Osteoblast (primary cell): ENCODE results near the gene OSBPL2. TPM values are rescaled to one million over a fixed set of nuclear protein-coding genes. Genes with fewer than 3 reads are reported as not detected.
A peak's percentile ranks its signal among the peaks of the same experiment; 100 is the strongest.

Experiments used
- DNase-seq: peaks from one replicate; pipeline ENCODE4 v3.0.0; 2011; ENCODE audit warnings: low spot score, mixed read lengths; ENCODE audit not compliant: insufficient read length; ENCODE audit errors: missing footprints
- H2AFZ ChIP-seq: 2 replicates; pipeline ENCODE4 v1.6.0; 2011; ENCODE audit warnings: mild to moderate bottlenecking, low read length
- H3K27ac ChIP-seq: 2 replicates; pipeline ENCODE4 v1.5.1; 2011; ENCODE audit warnings: mild to moderate bottlenecking, low read depth, low read length, moderate library complexity
- H3K27me3 ChIP-seq: 2 replicates; pipeline ENCODE4 v1.6.0; 2012; ENCODE audit warnings: mild to moderate bottlenecking, control low read depth, inconsistent platforms, low read length, moderate library complexity; ENCODE audit not compliant: insufficient read depth
- H3K36me3 ChIP-seq: 2 replicates; pipeline ENCODE4 v1.5.1; 2011; ENCODE audit warnings: mild to moderate bottlenecking, low read length, control low read depth, moderate library complexity; ENCODE audit not compliant: insufficient read depth
- H3K4me1 ChIP-seq: 2 replicates; pipeline ENCODE4 v1.5.1; 2011; ENCODE audit warnings: mild to moderate bottlenecking, low read length, control low read depth, moderate library complexity; ENCODE audit not compliant: insufficient read depth
- H3K4me2 ChIP-seq: 2 replicates; pipeline ENCODE4 v1.6.0; 2011; ENCODE audit warnings: mild to moderate bottlenecking, low read length; ENCODE audit not compliant: insufficient read depth
- H3K4me3 ChIP-seq: fragments of 200-600 bp; sonication (generic); 3 replicates; pipeline ENCODE4 v1.5.1; 2012; ENCODE audit warnings: mild to moderate bottlenecking, low read length, inconsistent platforms; ENCODE audit not compliant: insufficient read depth
- H3K79me2 ChIP-seq: 2 replicates; pipeline ENCODE4 v1.6.0; 2012; ENCODE audit warnings: mild to moderate bottlenecking, low read length, control low read depth, inconsistent platforms; ENCODE audit not compliant: insufficient read depth
- H3K9me3 ChIP-seq: 2 replicates; pipeline ENCODE4 v1.5.1; 2011; ENCODE audit warnings: low read depth, low read length, control low read depth
- H4K20me1 ChIP-seq: 2 replicates; pipeline ENCODE4 v1.6.0; 2012; ENCODE audit warnings: mild to moderate bottlenecking, low read length, control low read depth; ENCODE audit not compliant: insufficient read depth
- CTCF ChIP-seq: IDR thresholded peaks from 2 replicates; pipeline ENCODE4 v1.5.1; 2011; ENCODE audit warnings: mild to moderate bottlenecking, low read depth, low read length, moderate library complexity; ENCODE audit errors: extremely low read depth
- total RNA-seq: library from RNA; depleted of rRNA; stranded (reverse); fragments of >200 nt; gene quantifications from 2 replicates; pipeline ENCODE4 v1.2.3, GENCODE V29; 2012

Gene OSBPL2
- total RNA-seq, 1 donor: 35.8 TPM

GRCh38 chr20:62216636-62217566 is 21.4 kb upstream of the OSBPL2 start:
- Histone ChIP-seq H3K36me3 (no peaks in the 10 kb centered on the region), H3K79me2 (no peaks in the 10 kb centered on the region), H3K27ac (no peak overlapping the region), H3K4me3 (no peak overlapping the region), H2AFZ (no peak overlapping the region), H3K27me3 (peaks cover 46% of the 10 kb centered on the region), H4K20me1 (peaks cover 5% of the 10 kb centered on the region), H3K9me3 (no peaks in the 10 kb centered on the region), H3K4me1 (no peaks in the 10 kb centered on the region), H3K4me2 (no peak overlapping the region)
- DNase-seq: peak; percentile 85
- no peak for TF ChIP-seq CTCF

- H3K4me1 ChIP-seq: no peaks in the 10 kb centered on the region
- no peak overlapping the region for H2AFZ ChIP-seq
- H3K4me2 ChIP-seq: no peak overlapping the region
- H3K79me2 ChIP-seq: no peaks in the 10 kb centered on the region
- peaks cover 5% of the 10 kb centered on the region for H4K20me1 ChIP-seq
- no peak for DNase-seq
- H3K4me3 ChIP-seq: no peak overlapping the region
- no peak overlapping the region for H3K27ac ChIP-seq
- TF ChIP-seq CTCF: no peak
- no peaks in the 10 kb centered on the region for H3K9me3 ChIP-seq
- H3K27me3 ChIP-seq: peaks cover 47% of the 10 kb centered on the region
- no peaks in the 10 kb centered on the region for H3K36me3 ChIP-seq
Observed at GRCh38 chr20:62217913-62218773, 20.2 kb upstream of the OSBPL2 start.

GRCh38 chr20:62219101-62219991 is 19.0 kb upstream of the OSBPL2 start:
- H3K4me2 ChIP-seq: no peak overlapping the region
- H3K4me1 ChIP-seq: no peaks in the 10 kb centered on the region
- DNase-seq: no peak
- no peaks in the 10 kb centered on the region for H3K79me2 ChIP-seq
- peaks cover 5% of the 10 kb centered on the region for H4K20me1 ChIP-seq
- H3K9me3 ChIP-seq: no peaks in the 10 kb centered on the region
- no peak for TF ChIP-seq CTCF
- H3K36me3 ChIP-seq: no peaks in the 10 kb centered on the region
- no peak overlapping the region for H2AFZ ChIP-seq
- H3K27me3 ChIP-seq: peaks cover 48% of the 10 kb centered on the region
- no peak overlapping the region for H3K27ac ChIP-seq
- no peak overlapping the region for H3K4me3 ChIP-seq
